ENCODE results near the gene THSD8. TPM values are rescaled to one million over a fixed set of nuclear protein-coding genes. Genes with fewer than 3 reads are reported as not detected.
A peak's percentile ranks its signal among the peaks of the same experiment; 100 is the strongest.

THSD8 gene
- total and polyA plus RNA-seq, 2 donors (not counting 1 experiment from before 2014, with no cell fraction given): not detected

DNA sequence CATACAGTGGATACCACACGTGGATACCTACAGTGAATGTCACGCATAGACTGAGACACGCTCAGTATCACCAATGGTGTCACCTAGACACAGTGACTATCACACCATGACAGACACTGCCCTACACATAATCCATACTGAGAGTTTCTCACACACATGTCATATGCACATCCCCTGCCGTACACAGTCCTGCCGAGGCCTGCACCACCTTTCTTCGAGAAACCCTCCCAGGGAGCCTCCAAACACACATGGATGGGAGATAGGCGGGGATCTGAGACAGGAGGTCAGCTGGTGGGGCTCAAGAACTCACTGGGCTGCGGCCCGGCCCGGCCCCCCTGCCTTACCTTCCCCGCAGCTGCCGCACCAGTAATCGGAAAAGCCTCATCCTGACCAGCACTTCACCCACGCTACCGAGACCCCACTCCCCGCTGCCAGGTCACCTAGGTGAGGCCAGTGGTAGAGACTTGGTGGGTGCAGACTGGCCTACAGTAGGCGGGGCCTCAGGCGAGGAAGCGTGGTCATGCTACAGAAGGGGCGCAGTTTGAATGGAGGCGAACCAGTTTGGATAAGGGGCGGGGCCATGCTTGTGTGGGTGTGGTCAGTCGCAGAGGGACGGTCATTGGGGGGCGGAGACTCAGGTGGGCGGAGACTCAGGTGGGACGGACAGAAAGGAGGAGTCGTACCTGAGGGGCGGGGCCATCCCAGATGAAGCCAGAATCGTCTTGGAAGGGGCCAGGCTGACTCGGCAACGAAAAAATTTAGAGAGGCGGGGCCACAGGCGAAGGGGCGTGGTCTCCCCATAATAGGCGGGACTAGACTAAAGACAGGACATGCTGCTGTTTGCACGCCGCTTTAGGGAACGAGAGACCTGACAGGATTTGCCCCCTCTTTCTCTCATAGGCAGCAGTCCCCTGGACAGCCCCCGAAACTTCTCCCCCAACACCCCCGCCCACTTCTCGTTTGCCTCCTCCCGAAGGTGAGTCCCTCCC lies 38.5 kb downstream of the THSD8 start:
- peak overlapping the region in 1 of 5 experiments; percentile 29 for H3K4me3 ChIP-seq (ENCODE audit: control extremely low read depth in 1 of 5, extremely low read depth in 1 of 5, insufficient read depth in 1 of 5, low read depth in 2 of 5, low read length in 4 of 5)

More for the DNA sequence above, 38.5 kb downstream of the THSD8 start:
- intact Hi-C loops (cut with micrococcal nuclease): no loop called here
- 33% methylated on average over 43 of the region's 43 CpGs for WGBS (ENCODE audit: insufficient coverage)
- Histone ChIP-seq H3K4me1 (ENCODE audit: control insufficient read depth in 2 of 2, insufficient read depth in 2 of 2, low read length in 2 of 2) (peaks cover 29 to 41% of the 10 kb centered on the region in 2 donors), H3K36me3 (replicated peaks in 1 of 2; ENCODE audit: control extremely low read depth in 1 of 2, control insufficient read depth in 1 of 2, extremely low read depth in 1 of 2, insufficient read depth in 2 of 2, low read length in 1 of 2) (no peaks in the 10 kb centered on the region), H3K27ac (ENCODE audit: low read length in 2 of 2) (no peak overlapping the region), H3K9me3 (ENCODE audit: control extremely low read depth in 1 of 3, control insufficient read depth in 2 of 3, insufficient read depth in 1 of 3, low read length in 2 of 3) (peaks cover 0 to 31% (median under 1%) of the 10 kb centered on the region in 3 donors), H2AFZ (ENCODE audit: insufficient read depth, low read depth, low read length, poor library complexity, severe bottlenecking) (peak overlapping the region; percentile 9), H3K27me3 (replicated peaks in 1 of 4; ENCODE audit: control extremely low read depth in 1 of 4, control insufficient read depth in 3 of 4, insufficient read depth in 4 of 4, low read length in 3 of 4) (peaks cover 6 to 91% (median 50%) of the 10 kb centered on the region in 4 experiments), H4K20me1 (ENCODE audit: control insufficient read depth, insufficient read depth, low read length, poor library complexity, severe bottlenecking) (no peaks in the 10 kb centered on the region), H3K9ac (ENCODE audit: low read length) (peak overlapping the region; percentile 15), H3K4me2 (replicated peaks; ENCODE audit: low read depth, low read length, poor library complexity, severe bottlenecking) (peak overlapping the region; percentile 69), H3K79me2 (ENCODE audit: control insufficient read depth, insufficient read depth, low read length) (no peaks in the 10 kb centered on the region)
- TF ChIP-seq EZH2 (IDR thresholded peaks at IDR 0.05; ENCODE audit: borderline replicate concordance, insufficient read depth, low read depth, low read length, poor library complexity, severe bottlenecking): no peak
- TF ChIP-seq CTCF (IDR thresholded peaks at IDR 0.05): no peak
- POLR2A ChIA-PET: interaction anchor here (0.6 to 0.7 kb wide), 2 partner anchors 22 to 160 kb away, joined by 3 to 4 read pairs; no protein-coding TSS in a partner anchor
- CTCF ChIA-PET: interaction anchor here (0.6 kb wide), 1 partner anchor 102 kb away, joined by 3 read pairs; no protein-coding TSS in a partner anchor
- H3K27me3 Mint-ChIP-seq: peaks cover 66% of the 10 kb centered on the region
- H3K4me3 Mint-ChIP-seq: no peak overlapping the region
- peaks cover 39% of the 10 kb centered on the region for H3K4me1 Mint-ChIP-seq
- H3K27ac Mint-ChIP-seq: no peak overlapping the region
- peak; percentile 57 for DNase-seq
- ATAC-seq (ENCODE audit: low read depth): peak; percentile 22
- no peaks in the 10 kb centered on the region for H3K9me3 Mint-ChIP-seq (ENCODE audit: insufficient read depth)
